Hepatocyte (in vitro differentiated cells): ENCODE measurements around the gene SETD5.

Experiments
- EZH2 ChIP-seq: fragments of 200-600 bp; sonication (generic); IDR thresholded peaks from 2 replicates; pipeline ENCODE4 v1.6.1; 2016; ENCODE audit warnings: antibody characterized with exemption, mild to moderate bottlenecking, borderline replicate concordance
- EZH2phosphoT487 ChIP-seq: fragments of 200-600 bp; sonication (generic); IDR thresholded peaks from one replicate; pipeline ENCODE4 v1.6.1; 2018; ENCODE audit warnings: antibody characterized with exemption, mild to moderate bottlenecking, low read depth, moderate library complexity; ENCODE audit not compliant: unreplicated experiment, severe bottlenecking
- TF ChIP-seq, protein P1 (sequence below): fragments of 200-600 bp; sonication (generic); IDR thresholded peaks from 2 replicates; pipeline ENCODE4 v1.5.1; 2016; ENCODE audit warnings: antibody characterized with exemption, mild to moderate bottlenecking; ENCODE audit not compliant: poor library complexity

DNA sequence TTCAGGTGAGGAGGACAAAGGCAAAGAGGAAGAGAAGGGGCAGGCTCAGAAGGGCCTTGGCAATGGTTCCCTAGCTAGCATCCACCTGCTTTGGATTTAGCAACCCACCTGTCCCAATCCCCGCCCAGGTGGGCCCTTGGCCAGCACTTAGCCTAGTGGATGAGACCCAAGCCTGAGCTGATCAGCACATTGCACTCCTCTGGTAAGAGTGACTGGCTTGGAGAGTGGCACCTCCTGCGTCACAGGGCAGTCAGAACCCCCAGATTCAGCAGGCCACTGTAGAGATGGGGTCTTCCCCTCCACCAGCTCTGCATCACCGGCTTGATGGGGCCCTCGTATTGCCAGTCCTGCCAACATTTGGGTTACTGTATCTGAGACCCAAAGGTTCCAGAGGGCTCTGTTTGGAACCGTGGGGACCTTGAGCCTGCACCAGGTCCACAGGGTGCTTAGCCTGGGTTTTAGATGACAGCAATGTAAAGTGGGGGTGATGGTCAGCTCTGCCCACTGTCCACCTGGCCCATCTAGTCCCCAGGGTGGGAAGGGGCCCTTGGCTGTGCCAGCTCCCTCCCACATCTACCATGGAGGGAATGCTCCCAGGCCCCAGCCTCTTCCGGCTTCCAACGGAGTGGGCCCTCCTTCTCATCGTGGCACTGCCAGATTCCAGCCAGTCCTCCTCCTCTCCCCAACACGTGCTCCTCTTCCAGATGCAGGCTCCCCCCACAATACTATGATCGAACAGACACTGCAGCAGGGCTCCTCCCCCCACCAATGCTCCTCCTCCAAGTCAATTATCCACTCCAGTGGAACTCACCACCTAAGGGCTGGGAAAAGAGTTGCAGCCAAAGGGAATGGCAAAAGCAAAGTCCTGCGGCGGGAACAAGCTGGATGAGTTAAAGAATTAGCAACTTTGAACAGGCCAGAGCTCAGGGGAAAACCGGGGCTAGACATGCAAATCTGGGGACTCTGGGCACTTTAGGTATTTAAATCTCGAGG is 110.5 kb downstream of the SETD5 start:
- TF ChIP-seq, protein P1, sequence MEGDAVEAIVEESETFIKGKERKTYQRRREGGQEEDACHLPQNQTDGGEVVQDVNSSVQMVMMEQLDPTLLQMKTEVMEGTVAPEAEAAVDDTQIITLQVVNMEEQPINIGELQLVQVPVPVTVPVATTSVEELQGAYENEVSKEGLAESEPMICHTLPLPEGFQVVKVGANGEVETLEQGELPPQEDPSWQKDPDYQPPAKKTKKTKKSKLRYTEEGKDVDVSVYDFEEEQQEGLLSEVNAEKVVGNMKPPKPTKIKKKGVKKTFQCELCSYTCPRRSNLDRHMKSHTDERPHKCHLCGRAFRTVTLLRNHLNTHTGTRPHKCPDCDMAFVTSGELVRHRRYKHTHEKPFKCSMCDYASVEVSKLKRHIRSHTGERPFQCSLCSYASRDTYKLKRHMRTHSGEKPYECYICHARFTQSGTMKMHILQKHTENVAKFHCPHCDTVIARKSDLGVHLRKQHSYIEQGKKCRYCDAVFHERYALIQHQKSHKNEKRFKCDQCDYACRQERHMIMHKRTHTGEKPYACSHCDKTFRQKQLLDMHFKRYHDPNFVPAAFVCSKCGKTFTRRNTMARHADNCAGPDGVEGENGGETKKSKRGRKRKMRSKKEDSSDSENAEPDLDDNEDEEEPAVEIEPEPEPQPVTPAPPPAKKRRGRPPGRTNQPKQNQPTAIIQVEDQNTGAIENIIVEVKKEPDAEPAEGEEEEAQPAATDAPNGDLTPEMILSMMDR = no peak
- TF ChIP-seq EZH2phosphoT487 (no peak), EZH2 (no peak)
